Effector CD8-positive, alpha-beta T cell (primary cell): ENCODE measurements around the gene UBE2J1.
"Not testable (repeated sequence)": the region's sequence is repeated elsewhere in the genome, so short reads cannot be mapped to it uniquely, and the experiment has no call there.

Experiments used
- DNase-seq: peaks from one replicate; lab custom pipeline; 2025; lab: John Stamatoyannopoulos, UW

UBE2J1 gene

GRCh38 chr6:89320012-89320559, 32.4 kb downstream of the UBE2J1 start:
- DNase-seq, result no peak

DNA sequence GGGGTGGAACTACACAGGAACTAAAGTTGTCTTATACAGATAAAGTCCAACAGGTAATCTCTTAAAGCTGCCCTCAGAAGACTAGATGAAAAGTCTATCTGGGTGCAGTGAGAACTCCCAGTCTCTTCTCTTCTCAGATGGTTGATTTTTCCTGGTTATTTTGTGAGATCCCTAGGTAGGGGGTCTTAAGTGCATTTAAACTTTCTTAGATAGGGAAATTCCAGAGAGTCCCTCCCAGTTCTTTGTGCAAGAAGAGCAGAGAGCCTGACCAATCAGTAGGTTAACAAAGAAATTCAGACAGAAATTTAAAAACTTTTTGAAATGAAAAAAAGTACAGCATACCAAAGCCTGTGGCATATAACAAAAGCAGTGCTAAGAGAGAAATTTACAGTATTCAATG, 35.5 kb downstream of the UBE2J1 start:
- DNase-seq, result no peak

DNA sequence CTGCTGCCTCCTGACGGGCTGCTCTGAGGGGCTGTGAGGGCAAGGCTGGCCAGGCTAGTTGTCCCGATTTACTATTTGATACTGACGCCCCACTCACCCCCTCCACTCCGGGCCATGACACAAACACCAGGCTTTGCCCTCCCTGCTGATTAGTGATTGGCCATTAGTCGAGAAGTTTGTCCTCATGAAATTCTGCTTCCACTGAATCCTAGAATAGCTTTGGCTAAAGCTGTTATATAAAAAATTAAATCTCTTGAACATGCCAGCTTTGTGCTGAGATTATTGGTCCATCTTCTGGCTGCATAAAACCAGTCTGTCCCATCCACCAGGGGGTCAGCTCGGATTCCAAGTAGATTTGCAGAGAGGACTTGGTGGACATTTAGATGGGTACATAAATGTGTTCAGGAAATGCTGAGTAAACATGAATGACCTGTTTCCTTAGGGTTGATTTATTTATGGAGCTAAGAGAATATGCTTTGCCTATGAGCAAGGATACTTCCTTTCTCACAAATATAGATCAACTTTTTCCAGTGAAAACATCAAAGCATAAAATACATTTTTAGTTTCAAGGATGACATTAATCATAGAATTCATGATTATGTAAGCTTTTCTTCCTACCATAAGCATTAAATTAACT, 37.2 kb downstream of the UBE2J1 start, which contains the start of gene GABRR2:
Gene GABRR2, minus strand, starts transcription at position 51 of the 637 bp plus-strand sequence. CDS start 134 bp downstream, outside the sequence.
- DNase-seq, result no peak

GRCh38 chr6:89314692-89315091, 37.8 kb downstream of the UBE2J1 start:
- no peak for DNase-seq

DNA sequence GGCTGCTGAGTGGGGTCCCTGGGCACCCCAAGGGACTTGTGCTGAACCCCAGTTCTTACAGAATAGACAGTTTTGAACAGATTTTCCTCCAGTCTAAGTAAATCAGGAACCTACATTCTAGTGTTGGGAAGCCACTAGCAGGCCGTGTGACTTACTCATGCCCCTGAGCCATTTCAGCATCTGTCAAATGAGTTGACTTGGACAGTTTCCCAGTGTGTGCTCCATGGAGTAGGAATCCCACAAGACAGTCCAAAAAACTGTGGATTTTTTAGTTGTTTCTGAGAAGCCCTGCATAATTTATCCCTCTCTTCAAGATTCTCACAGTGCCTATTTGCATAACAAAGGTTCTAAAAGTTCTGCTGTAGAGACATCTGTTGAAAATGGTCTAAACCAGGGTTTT, 39.5 kb downstream of the UBE2J1 start:
- no peak for DNase-seq

GRCh38 chr6:89311853-89312531, 40.5 kb downstream of the UBE2J1 start:
- no peak for DNase-seq

DNA sequence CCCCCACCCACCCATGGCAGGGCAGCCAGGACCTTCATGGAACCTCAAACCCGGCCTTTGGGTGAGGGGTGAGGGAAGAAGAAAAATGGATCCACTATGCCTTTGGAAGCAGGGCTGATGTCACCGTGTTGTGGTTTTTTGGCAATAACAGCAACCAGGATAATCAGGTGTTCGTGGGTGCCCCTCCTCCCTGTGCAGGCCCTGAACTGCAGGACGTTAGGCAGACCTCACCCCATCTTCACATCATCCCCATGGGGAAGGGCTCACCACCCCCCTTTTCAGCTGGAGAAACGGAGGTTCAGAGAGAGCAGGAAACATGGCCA, 41.0 kb downstream of the UBE2J1 start:
- no peak for DNase-seq

- DNase-seq, result no peak
These were observed 41.6 kb downstream of the UBE2J1 start for GRCh38 chr6:89310929-89311328.

- DNase-seq, result no peak
These were observed 43.8 kb downstream of the UBE2J1 start for GRCh38 chr6:89308525-89309395.

DNA sequence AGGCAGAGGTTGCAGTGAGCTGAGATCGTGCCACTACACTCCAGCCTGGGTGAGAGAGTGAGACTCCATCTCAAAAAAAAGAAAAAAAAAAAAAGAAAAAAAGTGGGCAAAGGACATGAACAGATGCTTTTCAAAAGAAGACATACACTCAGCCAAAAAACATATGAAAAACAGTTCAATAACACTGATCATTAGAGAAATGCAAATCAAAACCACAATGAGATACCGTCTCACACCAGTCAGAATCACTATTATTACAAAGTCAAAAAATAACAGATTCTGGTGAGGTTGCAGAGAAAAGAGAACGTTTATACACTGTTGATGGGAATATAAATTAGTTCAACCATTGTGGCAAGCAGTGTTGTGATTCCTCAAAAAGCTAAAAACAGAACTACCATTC, 48.0 kb downstream of the UBE2J1 start:
- DNase-seq, result not testable (repeated sequence)

DNA sequence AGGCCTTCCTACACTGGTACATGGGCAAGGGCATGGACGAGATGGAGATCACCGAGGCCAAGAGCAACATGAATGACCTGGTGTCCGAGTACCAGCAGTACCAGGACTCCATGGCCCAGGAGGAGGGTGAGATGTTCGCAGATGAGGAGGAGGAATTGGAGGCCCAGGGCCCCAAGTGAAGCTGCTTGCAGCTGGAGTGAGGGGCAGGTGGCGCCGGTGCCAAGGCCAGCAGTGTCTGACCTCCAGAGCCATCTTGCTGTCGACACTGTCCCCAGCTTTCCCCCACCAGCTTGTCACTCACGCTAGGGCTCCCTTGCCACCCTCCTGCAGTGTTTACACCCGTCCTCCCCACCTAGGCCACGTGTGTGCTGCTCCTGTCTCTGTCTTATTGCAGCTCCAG, 49.6 kb downstream of the UBE2J1 start:
- DNase-seq, result no peak

- DNase-seq, result no peak
These were observed 50.2 kb downstream of the UBE2J1 start for GRCh38 chr6:89302195-89302770.

DNA sequence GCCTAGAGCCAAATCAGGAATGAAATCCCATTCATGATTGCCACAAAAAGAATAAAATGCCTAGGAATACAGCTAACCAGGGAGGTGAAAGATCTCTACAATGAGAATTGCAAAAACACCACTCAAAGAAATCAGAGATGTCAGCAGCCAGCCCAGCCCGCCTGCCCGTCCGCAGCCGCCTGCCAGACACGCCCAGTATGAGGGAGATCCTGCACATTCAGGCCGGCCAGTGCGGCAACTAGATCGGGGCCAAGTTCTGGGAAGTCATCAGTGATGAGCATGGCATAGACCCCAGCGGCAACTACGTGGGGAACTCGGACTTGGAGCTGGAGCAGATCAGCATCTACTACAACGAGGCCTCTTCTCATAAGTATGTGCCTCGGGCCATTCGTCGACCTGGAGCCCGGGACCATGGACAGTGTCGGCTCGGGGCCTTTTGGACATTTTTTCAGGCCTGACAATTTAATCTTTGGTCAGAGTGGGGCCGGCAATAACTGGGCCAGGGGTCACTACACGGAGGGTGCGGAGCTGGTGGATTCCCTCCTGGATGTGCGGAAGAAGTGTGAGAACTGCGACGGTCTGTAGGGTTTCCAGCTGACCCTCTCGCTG, 50.8 kb downstream of the UBE2J1 start:
- DNase-seq, result no peak

GRCh38 chr6:89299466-89299850, 53.1 kb downstream of the UBE2J1 start:
- no peak for DNase-seq

DNA sequence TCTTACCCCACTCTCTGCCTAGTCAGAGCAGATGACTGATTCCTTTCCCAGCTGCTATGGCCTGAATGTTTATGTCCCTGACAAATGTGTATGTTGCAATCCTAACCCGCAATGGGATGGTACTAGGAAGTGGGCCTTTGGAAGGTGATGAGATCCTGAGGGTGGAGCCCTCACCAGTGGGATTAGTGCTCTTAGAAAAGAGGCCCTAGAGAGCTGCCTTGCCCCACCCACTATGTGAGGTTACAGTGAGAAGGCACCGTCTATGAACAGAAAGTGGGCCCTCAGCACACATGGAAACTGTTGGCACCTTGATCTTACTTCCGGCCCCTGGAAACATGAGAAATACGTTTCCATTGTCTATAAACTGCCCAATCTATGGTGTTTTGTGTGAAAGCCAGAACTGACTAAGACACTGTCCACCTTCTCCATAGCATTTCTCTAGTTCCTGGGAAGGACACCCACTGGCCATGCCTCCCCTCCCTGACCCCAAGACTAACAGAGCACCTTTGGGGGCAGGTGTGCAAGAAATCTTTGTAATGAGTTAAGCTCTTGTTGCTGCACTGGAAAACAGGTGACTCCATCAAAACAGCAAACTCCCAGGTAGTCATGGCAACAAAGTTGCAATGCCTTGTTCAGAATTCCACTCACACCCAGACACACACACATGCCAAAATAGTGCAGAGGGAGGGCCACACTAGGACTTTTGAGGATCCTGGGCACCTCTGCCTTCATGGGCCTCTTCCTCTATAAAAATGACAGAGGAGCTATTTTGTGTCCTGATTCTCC, 53.6 kb downstream of the UBE2J1 start:
- DNase-seq, result no peak

DNA sequence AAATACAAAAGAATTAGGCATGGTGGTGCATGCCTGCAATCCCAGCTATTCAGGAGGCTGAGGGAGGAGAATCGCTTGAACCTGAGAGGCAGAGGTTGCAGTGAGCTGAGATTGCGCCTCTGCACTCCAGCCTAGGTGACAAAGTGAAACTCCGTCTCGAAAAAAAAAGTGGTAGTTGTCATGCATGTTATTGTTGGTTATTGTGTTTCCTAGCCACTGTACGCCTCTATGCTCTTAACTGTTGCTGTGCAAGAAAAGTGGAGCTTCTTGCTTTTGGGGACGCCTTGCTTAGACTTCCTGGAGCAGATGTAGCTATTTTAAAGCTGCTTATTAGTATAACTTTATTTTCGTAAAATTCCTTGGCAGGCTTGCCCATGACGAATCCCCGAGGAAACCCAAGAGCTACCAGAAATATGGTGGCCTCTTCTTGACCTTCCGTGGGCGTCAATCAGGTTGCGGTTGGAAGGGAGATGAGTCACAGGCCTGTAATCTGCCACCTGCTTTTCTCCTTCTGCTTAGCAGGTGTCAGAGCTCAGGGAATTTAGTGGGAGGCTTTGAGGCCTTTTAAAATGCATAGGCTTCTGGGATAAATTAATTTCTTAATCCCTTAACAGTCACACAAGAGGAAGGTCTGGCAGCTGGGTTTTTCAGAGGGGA, 54.7 kb downstream of the UBE2J1 start:
- no peak for DNase-seq

DNA sequence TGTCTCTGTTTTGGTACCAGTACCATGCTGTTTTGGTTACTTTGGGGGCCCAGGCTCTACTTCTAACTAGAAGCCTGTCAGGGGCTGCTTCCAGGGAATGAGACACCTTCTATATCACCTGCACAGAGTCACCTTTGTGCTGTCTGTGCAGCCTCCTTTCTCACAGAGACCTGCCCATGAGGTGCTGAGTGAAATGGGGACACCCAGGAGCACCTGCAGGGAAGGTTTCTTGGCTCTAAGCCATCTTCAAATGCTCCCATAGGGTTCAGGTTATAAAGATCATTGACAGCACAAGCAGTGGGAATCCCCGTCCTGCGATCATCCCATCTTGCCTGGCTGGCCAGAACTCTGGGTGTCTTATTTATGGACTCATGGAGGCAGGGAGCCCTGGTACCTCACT, 56.5 kb downstream of the UBE2J1 start:
- DNase-seq, result no peak

- not testable (repeated sequence) for DNase-seq
These were observed 57.4 kb downstream of the UBE2J1 start for GRCh38 chr6:89295116-89295515.

DNA sequence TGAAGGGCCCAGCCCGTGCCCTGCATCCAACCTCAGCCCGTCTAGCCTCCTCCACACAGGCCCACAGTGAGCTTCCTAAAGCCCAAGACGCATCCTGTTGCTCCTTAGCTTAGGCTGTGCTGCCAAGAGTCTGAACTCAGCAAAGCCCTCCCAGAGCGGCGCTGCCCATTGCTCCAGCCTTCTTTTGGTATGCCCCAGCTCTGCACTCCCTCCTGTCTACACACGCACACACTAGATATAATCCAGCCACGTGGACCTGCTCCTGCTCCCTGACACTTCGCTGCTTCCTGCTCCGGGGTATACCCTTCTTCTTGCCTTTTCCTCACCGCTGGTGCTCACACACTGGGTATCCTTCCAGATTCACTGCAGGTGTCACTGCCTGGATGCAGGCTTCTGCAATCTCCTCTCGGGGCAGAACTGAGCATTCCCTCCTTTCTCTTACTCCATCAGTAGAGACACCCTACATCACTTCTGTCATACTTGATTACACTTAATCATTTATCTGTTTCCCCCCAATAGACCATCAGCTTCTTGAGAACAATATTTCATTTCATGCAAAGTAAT, 61.2 kb downstream of the UBE2J1 start:
- DNase-seq, result no peak
